Measurements from ENCODE around the gene MYH14. TPM values are rescaled to one million over a fixed set of nuclear protein-coding genes. Genes with fewer than 3 reads are reported as not detected.

The MYH14 gene
- total RNA-seq, 1 donor from 2014 or later, result not detected

DNA sequence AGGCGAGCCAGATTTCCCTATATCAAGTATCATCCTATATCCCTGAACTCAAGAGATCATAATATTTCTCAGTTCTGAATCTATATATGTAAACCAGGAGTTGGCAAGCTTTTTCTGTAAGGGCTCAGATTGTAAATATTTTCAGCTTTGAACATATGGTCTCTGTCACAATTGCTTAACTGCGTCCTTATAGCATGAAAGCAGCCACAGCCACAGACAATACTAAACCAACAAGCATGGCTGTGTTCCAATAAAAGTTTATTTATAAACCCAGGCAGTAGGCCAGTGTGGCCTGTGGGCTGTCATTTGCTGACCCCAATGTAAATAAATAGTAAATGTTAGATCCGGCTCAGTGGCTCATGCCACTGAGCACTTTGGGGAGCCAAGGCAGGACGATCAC, 12.2 kb upstream of the MYH14 start:
- peaks cover 16% of the 10 kb centered on the region for H3K36me3 Mint-ChIP-seq (ENCODE audit: low read depth, unreplicated experiment)
- no peak overlapping the region for H3K27ac Mint-ChIP-seq (ENCODE audit: unreplicated experiment)
- peaks cover 5% of the 10 kb centered on the region for H3K27me3 Mint-ChIP-seq (ENCODE audit: unreplicated experiment)
- H3K9me3 Mint-ChIP-seq (ENCODE audit: unreplicated experiment), result peaks cover 39% of the 10 kb centered on the region
- TF ChIP-seq, protein P1, sequence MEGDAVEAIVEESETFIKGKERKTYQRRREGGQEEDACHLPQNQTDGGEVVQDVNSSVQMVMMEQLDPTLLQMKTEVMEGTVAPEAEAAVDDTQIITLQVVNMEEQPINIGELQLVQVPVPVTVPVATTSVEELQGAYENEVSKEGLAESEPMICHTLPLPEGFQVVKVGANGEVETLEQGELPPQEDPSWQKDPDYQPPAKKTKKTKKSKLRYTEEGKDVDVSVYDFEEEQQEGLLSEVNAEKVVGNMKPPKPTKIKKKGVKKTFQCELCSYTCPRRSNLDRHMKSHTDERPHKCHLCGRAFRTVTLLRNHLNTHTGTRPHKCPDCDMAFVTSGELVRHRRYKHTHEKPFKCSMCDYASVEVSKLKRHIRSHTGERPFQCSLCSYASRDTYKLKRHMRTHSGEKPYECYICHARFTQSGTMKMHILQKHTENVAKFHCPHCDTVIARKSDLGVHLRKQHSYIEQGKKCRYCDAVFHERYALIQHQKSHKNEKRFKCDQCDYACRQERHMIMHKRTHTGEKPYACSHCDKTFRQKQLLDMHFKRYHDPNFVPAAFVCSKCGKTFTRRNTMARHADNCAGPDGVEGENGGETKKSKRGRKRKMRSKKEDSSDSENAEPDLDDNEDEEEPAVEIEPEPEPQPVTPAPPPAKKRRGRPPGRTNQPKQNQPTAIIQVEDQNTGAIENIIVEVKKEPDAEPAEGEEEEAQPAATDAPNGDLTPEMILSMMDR (IDR thresholded peaks at IDR 0.05; ENCODE audit: unreplicated experiment), result no peak
- no peak for DNase-seq (ENCODE audit: low spot score)
- H3K4me1 Mint-ChIP-seq (ENCODE audit: unreplicated experiment), result no peaks in the 10 kb centered on the region
- no peak overlapping the region for H3K4me3 Mint-ChIP-seq (ENCODE audit: unreplicated experiment)

DNA sequence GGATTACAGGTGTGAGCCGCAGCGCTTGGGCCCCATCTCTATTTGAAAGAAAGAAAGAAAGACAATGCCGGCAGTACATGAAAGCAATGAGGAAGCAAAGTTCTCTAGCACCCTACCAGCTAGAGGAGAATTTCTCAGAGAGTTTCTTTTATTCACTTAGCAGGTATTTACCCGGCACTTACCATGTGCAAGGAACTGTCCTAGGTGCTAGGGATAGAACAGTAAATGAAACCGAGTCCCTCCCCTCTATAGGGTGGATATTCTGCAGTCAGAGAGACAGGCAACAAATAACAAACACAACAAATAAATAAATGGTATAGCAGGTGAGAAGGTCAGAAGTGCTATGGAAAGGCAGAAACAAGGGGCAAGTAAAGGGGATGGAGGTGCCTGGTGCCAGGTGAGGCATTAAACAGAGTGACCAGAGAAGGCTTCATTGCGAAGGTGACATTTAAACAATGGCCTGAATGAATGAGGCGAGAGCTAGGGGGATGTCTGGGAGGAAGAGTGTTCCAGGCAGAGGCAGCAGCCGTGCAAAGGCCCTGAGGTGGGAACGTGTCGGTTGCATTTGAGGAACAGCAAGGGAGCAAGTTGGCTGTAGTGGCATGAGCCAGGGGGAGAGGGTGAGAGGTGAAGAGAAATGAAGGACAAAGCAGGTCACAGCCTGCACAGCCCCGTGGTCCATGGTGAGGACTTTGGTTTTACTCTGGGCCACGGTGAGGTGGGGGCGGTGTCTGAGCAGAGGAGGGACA, 10.8 kb upstream of the MYH14 start:
- Mint-ChIP-seq H3K27me3 (ENCODE audit: unreplicated experiment) (peaks cover 5% of the 10 kb centered on the region), H3K4me1 (ENCODE audit: unreplicated experiment) (no peaks in the 10 kb centered on the region), H3K27ac (ENCODE audit: unreplicated experiment) (no peak overlapping the region), H3K36me3 (ENCODE audit: low read depth, unreplicated experiment) (peaks cover 18% of the 10 kb centered on the region), H3K9me3 (ENCODE audit: unreplicated experiment) (peaks cover 49% of the 10 kb centered on the region), H3K4me3 (ENCODE audit: unreplicated experiment) (no peak overlapping the region)
- DNase-seq (ENCODE audit: low spot score), result no peak
- TF ChIP-seq, protein P1 (IDR thresholded peaks at IDR 0.05; ENCODE audit: unreplicated experiment), result no peak

DNA sequence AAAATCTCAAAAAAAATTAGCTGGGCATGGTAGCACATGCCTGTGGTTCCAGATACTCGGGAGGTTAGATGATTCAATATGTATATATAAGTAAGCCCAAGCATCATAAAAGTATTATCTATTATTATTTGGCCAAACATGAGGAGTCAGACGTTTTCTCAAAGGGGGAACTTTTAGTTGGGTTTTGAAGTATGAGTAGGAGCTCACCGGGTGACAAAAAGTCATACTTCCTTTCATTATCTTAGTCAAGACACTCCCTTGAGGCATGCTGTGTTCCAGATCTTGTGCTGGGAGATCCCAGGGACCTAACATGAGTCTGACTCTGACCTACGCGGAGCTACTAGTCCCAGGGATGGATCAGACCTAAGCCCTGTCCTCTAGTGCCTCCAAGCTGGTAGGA, 8.2 kb upstream of the MYH14 start:
- Mint-ChIP-seq H3K27me3 (ENCODE audit: unreplicated experiment) (peaks cover 5% of the 10 kb centered on the region), H3K36me3 (ENCODE audit: low read depth, unreplicated experiment) (peaks cover 25% of the 10 kb centered on the region), H3K4me1 (ENCODE audit: unreplicated experiment) (no peaks in the 10 kb centered on the region), H3K27ac (ENCODE audit: unreplicated experiment) (no peak overlapping the region), H3K4me3 (ENCODE audit: unreplicated experiment) (no peak overlapping the region), H3K9me3 (ENCODE audit: unreplicated experiment) (peaks cover 51% of the 10 kb centered on the region)
- DNase-seq (ENCODE audit: low spot score), result no peak
- TF ChIP-seq, protein P1 (IDR thresholded peaks at IDR 0.05; ENCODE audit: unreplicated experiment), result no peak

DNA sequence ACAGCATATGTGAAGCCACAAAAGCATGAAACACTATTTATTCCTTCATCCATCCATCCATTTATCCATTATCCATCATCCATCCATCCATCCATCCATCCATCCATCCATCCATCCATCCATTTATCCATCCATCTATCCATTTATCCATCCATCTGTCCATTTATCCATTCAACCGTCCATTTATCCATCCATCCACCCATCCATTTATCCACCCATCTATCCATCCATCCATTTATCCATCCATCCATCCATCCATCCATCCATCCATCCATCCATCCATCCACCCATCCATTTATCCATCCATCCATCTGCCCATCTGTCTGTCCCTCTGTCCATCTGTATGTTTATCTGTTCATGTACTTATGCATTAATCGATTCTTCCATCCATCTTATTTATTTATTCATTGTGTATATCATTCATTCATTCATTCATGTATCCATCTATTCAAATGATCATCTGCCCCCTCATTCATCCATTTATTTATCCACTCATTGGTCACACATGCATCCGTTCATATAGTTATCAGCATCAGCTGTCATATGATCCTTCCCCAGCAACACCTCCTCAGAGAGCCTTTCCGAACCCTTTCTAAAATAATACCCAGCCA, 7.0 kb upstream of the MYH14 start:
- Mint-ChIP-seq H3K27ac (ENCODE audit: unreplicated experiment) (no peak overlapping the region), H3K36me3 (ENCODE audit: low read depth, unreplicated experiment) (peaks cover 28% of the 10 kb centered on the region), H3K27me3 (ENCODE audit: unreplicated experiment) (peaks cover 3% of the 10 kb centered on the region), H3K4me1 (ENCODE audit: unreplicated experiment) (no peaks in the 10 kb centered on the region), H3K9me3 (ENCODE audit: unreplicated experiment) (peaks cover 45% of the 10 kb centered on the region), H3K4me3 (ENCODE audit: unreplicated experiment) (peak overlapping the region; percentile 66)
- no peak for DNase-seq (ENCODE audit: low spot score)
- TF ChIP-seq, protein P1 (IDR thresholded peaks at IDR 0.05; ENCODE audit: unreplicated experiment), result no peak

DNA sequence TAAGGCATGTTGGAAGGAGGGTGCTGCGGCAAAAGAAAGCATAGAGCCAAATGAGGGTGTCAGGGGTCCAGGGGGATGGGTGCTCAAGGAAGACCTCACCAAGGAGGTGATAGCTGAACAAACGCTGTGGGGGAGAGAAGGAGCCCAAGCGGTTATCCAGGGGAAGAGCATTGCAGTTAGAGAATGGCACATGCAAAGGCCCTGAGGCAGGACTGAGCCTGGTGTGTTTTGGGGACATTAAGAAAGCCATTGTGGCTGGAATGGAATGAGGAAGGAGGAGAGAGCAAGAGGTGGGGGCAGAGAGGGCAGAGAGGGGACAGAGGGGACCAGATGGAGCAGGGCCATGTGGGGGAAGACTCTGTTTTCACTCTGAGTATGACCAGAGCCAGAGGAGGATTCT, 6.1 kb upstream of the MYH14 start:
- Mint-ChIP-seq H3K4me1 (ENCODE audit: unreplicated experiment) (no peaks in the 10 kb centered on the region), H3K9me3 (ENCODE audit: unreplicated experiment) (peaks cover 50% of the 10 kb centered on the region), H3K27ac (ENCODE audit: unreplicated experiment) (no peak overlapping the region), H3K4me3 (ENCODE audit: unreplicated experiment) (no peak overlapping the region), H3K36me3 (ENCODE audit: low read depth, unreplicated experiment) (peaks cover 34% of the 10 kb centered on the region), H3K27me3 (ENCODE audit: unreplicated experiment) (peaks cover 5% of the 10 kb centered on the region)
- DNase-seq (ENCODE audit: low spot score), result no peak
- TF ChIP-seq, protein P1 (IDR thresholded peaks at IDR 0.05; ENCODE audit: unreplicated experiment), result no peak

All from endothelial cell (in vitro differentiated cells).